ENCODE data around the gene SRP68. TPM values are rescaled to one million over a fixed set of nuclear protein-coding genes. Genes with fewer than 3 reads are reported as not detected.

Gene SRP68
- total RNA-seq, 1 donor from 2014 or later, result 74.3 TPM

DNA sequence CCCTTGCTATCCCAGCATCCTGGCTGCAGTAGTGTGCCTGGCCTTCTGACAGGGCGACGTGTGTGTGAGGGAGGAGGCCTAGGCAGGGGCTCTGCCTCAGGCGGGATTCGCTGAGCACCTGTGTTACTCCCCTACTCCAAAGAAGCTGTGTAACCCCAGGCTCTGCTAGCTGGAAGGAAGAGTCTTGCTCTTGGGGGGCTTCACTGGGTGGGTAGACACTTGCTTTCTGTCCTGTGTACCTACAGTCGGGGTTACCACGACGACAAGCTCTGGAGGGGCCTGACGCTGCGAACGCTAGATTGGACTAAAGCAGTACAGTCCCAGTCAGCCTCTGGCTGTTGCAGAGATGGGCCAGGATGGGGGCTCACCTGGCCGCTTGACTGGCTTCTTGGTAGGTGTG, 21.7 kb upstream of the SRP68 start:
- Histone ChIP-seq H3K4me1 (ENCODE audit: insufficient read depth, low read length) (no peaks in the 10 kb centered on the region), H3K27ac (ENCODE audit: low read depth, low read length) (no peak overlapping the region), H3K9me3 (ENCODE audit: insufficient read depth, low read depth, low read length) (no peaks in the 10 kb centered on the region), H3K4me3 (ENCODE audit: insufficient read depth, low read depth, low read length) (no peak overlapping the region), H2AFZ (ENCODE audit: low read depth, low read length) (no peak overlapping the region), H3K79me2 (ENCODE audit: insufficient read depth, low read length) (no peaks in the 10 kb centered on the region), H3K27me3 (ENCODE audit: insufficient read depth, low read length) (no peaks in the 10 kb centered on the region), H3K4me2 (ENCODE audit: low read length) (no peak overlapping the region), H4K20me1 (ENCODE audit: insufficient read depth, low read length) (peaks cover 43% of the 10 kb centered on the region), H3K9ac (ENCODE audit: low read length) (no peak overlapping the region), H3K36me3 (ENCODE audit: insufficient read depth, low read length) (peaks cover 27% of the 10 kb centered on the region)
- Mint-ChIP-seq H3K4me1 (ENCODE audit: low read depth, unreplicated experiment) (no peaks in the 10 kb centered on the region), H3K27me3 (ENCODE audit: low read depth, unreplicated experiment) (no peaks in the 10 kb centered on the region), H3K36me3 (ENCODE audit: low read depth, unreplicated experiment) (peaks cover 17% of the 10 kb centered on the region), H3K9me3 (ENCODE audit: unreplicated experiment) (no peaks in the 10 kb centered on the region), H3K27ac (ENCODE audit: unreplicated experiment) (no peak overlapping the region), H3K4me3 (ENCODE audit: unreplicated experiment) (no peak overlapping the region)
- no peak for TF ChIP-seq EZH2 (IDR thresholded peaks at IDR 0.05; ENCODE audit: insufficient read depth, low read length)
- TF ChIP-seq, protein P1, sequence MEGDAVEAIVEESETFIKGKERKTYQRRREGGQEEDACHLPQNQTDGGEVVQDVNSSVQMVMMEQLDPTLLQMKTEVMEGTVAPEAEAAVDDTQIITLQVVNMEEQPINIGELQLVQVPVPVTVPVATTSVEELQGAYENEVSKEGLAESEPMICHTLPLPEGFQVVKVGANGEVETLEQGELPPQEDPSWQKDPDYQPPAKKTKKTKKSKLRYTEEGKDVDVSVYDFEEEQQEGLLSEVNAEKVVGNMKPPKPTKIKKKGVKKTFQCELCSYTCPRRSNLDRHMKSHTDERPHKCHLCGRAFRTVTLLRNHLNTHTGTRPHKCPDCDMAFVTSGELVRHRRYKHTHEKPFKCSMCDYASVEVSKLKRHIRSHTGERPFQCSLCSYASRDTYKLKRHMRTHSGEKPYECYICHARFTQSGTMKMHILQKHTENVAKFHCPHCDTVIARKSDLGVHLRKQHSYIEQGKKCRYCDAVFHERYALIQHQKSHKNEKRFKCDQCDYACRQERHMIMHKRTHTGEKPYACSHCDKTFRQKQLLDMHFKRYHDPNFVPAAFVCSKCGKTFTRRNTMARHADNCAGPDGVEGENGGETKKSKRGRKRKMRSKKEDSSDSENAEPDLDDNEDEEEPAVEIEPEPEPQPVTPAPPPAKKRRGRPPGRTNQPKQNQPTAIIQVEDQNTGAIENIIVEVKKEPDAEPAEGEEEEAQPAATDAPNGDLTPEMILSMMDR (IDR thresholded peaks at IDR 0.05; ENCODE audit: insufficient read depth, low read depth, low read length), result no peak
- FAIRE-seq (no peak), DNase-seq (ENCODE audit: low read depth) (no peak)

DNA sequence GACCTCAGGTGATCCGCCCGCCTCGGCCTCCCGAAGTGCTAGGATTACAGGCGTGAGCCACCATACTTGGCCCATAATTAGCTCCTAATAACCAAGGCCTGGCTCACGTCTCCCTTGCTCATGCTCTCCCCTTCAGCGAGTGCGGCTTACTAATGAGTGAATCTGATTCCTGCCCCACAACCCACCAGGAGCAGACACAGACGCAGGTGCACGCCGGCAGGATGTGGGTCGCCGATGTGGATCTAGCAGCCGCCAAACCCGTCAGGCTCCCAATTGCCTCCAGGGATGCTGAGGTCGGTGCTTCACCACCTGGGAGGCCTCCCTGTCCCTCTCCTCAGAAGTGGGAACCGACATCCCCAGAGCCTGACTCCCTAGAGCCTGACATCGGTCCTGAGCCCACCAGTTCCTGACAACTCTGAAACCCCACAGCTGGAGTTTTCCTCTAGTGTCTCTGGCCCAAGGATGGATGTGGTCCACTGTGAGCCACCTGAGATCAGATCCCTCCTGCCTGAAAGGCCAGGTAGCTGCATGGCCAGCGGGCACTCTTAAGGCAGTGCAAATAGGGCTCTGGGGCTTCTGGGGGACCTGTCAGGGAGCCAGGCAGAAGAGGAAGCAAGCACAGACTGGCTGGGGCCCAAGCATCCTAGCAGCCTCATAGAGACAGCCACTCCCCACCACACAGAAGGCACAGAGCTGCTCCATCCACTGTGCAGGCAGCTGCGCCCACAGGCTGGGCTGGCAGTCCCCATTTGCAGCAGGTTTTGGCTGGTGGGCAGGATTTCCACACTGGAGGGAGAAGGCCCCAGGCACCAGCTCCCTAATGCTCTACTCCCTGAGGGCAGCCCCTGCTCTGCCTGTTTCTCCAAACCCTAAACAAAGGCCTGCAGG, 20.5 kb upstream of the SRP68 start:
- no peak for FAIRE-seq
- no peaks in the 10 kb centered on the region for H3K4me1 Mint-ChIP-seq (ENCODE audit: low read depth, unreplicated experiment)
- H3K36me3 Mint-ChIP-seq (ENCODE audit: low read depth, unreplicated experiment), result peaks cover 17% of the 10 kb centered on the region

More for the DNA sequence above, 20.5 kb upstream of the SRP68 start:
- Mint-ChIP-seq H3K27ac (ENCODE audit: unreplicated experiment) (no peak overlapping the region), H3K9me3 (ENCODE audit: unreplicated experiment) (no peaks in the 10 kb centered on the region), H3K27me3 (ENCODE audit: low read depth, unreplicated experiment) (no peaks in the 10 kb centered on the region), H3K4me3 (ENCODE audit: unreplicated experiment) (no peak overlapping the region)
- Histone ChIP-seq H3K4me3 (ENCODE audit: insufficient read depth, low read depth, low read length) (no peak overlapping the region), H3K4me1 (ENCODE audit: insufficient read depth, low read length) (no peaks in the 10 kb centered on the region), H3K27ac (ENCODE audit: low read depth, low read length) (no peak overlapping the region), H2AFZ (ENCODE audit: low read depth, low read length) (no peak overlapping the region), H3K9ac (ENCODE audit: low read length) (no peak overlapping the region), H3K4me2 (ENCODE audit: low read length) (no peak overlapping the region), H4K20me1 (ENCODE audit: insufficient read depth, low read length) (peaks cover 43% of the 10 kb centered on the region), H3K27me3 (ENCODE audit: insufficient read depth, low read length) (no peaks in the 10 kb centered on the region), H3K79me2 (ENCODE audit: insufficient read depth, low read length) (no peaks in the 10 kb centered on the region), H3K36me3 (ENCODE audit: insufficient read depth, low read length) (peaks cover 30% of the 10 kb centered on the region), H3K9me3 (ENCODE audit: insufficient read depth, low read depth, low read length) (no peaks in the 10 kb centered on the region)
- TF ChIP-seq, protein P1 (IDR thresholded peaks at IDR 0.05; ENCODE audit: insufficient read depth, low read depth, low read length), result no peak
- DNase-seq (ENCODE audit: low read depth), result no peak

Measured in astrocyte (in vitro differentiated cells and primary cell).